ENCODE results near the gene AMBRA1.
A peak's percentile ranks its signal among the peaks of the same experiment; 100 is the strongest.

AMBRA1 gene

DNA sequence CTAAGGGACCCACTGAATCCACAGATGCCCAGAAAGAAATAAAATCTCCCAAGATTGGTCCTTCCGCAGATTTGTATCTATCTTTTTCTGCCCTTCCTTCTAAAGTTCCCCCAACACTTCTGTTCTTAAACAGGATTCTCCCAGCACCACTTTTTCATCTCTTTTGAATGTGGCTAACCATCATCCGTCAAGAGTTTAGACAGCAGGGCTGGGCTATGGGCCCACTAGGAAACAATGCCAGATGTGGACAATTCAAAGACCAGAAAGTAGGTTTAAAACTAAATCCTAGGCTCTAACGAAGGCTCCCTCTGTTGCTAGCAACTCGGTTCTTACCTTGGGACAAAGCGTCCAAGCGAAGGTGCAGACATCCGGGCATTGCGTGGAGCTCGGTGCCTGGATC, 100.0 kb downstream of the AMBRA1 start:
- no peak for TF ChIP-seq ZBTB7A (IDR thresholded peaks at IDR 0.05; ENCODE audit: low read depth)
- TF ChIP-seq, protein P1, sequence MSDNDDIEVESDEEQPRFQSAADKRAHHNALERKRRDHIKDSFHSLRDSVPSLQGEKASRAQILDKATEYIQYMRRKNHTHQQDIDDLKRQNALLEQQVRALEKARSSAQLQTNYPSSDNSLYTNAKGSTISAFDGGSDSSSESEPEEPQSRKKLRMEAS (IDR thresholded peaks at IDR 0.05): no peak
- no peak for TF ChIP-seq CREB1 (IDR thresholded peaks at IDR 0.05; ENCODE audit: low read depth)

DNA sequence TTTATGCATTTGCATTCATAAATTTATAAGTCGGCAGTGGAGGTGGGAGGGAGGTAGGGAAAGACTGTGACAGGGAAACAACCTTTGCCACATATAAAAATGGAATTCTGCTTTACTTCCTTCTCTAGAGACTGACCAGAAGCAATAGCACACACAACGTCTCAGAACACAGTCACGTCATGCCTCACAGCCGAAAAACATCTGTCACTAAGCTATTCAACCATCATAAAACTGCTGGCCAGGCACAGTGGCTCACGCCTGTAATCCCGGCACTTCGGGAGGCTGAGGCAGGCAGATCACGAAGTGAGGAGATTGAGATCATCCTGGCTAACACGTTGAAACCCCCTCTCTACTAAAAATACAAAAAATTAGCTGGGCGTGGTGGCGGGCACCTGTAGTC, 101.3 kb downstream of the AMBRA1 start:
- TF ChIP-seq, protein P2, sequence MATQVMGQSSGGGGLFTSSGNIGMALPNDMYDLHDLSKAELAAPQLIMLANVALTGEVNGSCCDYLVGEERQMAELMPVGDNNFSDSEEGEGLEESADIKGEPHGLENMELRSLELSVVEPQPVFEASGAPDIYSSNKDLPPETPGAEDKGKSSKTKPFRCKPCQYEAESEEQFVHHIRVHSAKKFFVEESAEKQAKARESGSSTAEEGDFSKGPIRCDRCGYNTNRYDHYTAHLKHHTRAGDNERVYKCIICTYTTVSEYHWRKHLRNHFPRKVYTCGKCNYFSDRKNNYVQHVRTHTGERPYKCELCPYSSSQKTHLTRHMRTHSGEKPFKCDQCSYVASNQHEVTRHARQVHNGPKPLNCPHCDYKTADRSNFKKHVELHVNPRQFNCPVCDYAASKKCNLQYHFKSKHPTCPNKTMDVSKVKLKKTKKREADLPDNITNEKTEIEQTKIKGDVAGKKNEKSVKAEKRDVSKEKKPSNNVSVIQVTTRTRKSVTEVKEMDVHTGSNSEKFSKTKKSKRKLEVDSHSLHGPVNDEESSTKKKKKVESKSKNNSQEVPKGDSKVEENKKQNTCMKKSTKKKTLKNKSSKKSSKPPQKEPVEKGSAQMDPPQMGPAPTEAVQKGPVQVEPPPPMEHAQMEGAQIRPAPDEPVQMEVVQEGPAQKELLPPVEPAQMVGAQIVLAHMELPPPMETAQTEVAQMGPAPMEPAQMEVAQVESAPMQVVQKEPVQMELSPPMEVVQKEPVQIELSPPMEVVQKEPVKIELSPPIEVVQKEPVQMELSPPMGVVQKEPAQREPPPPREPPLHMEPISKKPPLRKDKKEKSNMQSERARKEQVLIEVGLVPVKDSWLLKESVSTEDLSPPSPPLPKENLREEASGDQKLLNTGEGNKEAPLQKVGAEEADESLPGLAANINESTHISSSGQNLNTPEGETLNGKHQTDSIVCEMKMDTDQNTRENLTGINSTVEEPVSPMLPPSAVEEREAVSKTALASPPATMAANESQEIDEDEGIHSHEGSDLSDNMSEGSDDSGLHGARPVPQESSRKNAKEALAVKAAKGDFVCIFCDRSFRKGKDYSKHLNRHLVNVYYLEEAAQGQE (IDR thresholded peaks at IDR 0.05; ENCODE audit: low read depth): no peak
- TF ChIP-seq EP300 (IDR thresholded peaks at IDR 0.05; ENCODE audit: borderline replicate concordance) (no peak), TCF12 (IDR thresholded peaks at IDR 0.05; ENCODE audit: low read depth) (no peak), TAF1 (IDR thresholded peaks at IDR 0.05; ENCODE audit: low read depth) (no peak), EGR1 (IDR thresholded peaks at IDR 0.05) (no peak), CEBPB (IDR thresholded peaks at IDR 0.05) (no peak), ZBTB7A (IDR thresholded peaks at IDR 0.05; ENCODE audit: low read depth) (no peak), CREB1 (IDR thresholded peaks at IDR 0.05; ENCODE audit: low read depth) (no peak), RAD21 (IDR thresholded peaks at IDR 0.05; ENCODE audit: low read depth) (no peak), TEAD4 (IDR thresholded peaks at IDR 0.05) (no peak), FOXM1 (IDR thresholded peaks at IDR 0.05; ENCODE audit: borderline replicate concordance, low read depth) (no peak), YY1 (IDR thresholded peaks at IDR 0.05; ENCODE audit: low read depth) (no peak), NFIC (IDR thresholded peaks at IDR 0.05) (no peak)
- TF ChIP-seq, protein P1 (IDR thresholded peaks at IDR 0.05): no peak
- TF ChIP-seq, protein P3, sequence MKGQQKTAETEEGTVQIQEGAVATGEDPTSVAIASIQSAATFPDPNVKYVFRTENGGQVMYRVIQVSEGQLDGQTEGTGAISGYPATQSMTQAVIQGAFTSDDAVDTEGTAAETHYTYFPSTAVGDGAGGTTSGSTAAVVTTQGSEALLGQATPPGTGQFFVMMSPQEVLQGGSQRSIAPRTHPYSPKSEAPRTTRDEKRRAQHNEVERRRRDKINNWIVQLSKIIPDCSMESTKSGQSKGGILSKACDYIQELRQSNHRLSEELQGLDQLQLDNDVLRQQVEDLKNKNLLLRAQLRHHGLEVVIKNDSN (IDR thresholded peaks at IDR 0.05): no peak

DNA sequence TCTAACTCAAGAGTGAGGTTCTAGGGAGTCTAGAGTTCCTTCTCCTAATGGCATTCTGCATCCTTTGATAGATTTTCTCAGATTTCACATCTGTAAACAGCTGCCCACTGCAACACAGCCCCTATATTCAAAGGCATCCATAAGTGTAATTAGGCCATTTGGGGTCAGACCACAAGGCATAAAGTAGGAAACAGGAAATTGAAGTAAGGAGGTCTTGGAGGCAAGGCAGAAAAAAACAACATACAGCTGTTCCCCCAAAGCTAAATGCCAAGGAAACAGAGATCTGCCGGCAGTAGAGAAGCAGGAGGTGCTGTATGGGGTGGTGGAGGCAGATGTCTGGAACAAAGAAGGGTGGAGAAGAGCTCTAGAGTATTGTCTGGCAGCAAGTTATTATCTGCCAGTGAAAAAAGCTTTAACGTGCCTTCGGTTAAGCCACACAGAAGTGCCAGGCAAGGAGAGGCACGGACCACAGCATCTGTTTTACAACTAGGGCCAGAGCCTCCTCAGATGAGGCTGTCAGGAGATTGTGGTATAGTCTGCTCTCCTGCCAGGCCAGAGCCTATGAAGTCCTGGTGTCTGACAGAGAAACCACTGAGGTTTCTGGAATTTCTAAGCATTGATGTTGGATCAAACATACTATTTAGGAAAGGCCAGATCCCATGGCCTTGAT, 102.0 kb downstream of the AMBRA1 start:
- TF ChIP-seq ZBTB7A (IDR thresholded peaks at IDR 0.05; ENCODE audit: low read depth) (no peak), EGR1 (IDR thresholded peaks at IDR 0.05) (no peak), TCF12 (IDR thresholded peaks at IDR 0.05; ENCODE audit: low read depth) (no peak), NFIC (IDR thresholded peaks at IDR 0.05) (no peak), EP300 (IDR thresholded peaks at IDR 0.05; ENCODE audit: borderline replicate concordance) (no peak)
- TF ChIP-seq, protein P3 (IDR thresholded peaks at IDR 0.05): no peak

DNA sequence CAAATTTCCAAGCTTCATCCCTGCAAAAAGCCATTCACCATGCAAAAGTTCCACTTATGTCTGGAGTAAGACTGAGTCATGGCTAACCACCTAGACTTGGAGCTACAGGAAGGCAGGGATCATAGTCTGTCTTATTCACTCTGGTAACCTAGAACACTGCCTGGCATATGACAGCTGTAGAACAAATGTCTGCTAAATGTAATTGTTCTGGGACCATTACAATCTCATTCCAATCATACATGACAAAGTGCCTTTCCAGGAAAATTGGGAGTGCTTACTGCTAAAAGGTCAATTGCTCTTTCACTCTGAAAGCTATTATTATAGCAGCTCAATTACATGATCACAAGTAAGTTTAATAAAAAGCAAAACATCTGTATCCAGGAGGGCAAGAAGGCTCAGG, 103.2 kb downstream of the AMBRA1 start:
- TF ChIP-seq EGR1 (IDR thresholded peaks at IDR 0.05): no peak
- TF ChIP-seq TEAD4 (IDR thresholded peaks at IDR 0.05): no peak
- TF ChIP-seq CEBPB (IDR thresholded peaks at IDR 0.05): no peak
- no peak for TF ChIP-seq EP300 (IDR thresholded peaks at IDR 0.05; ENCODE audit: borderline replicate concordance)
- TF ChIP-seq TCF12 (IDR thresholded peaks at IDR 0.05; ENCODE audit: low read depth): no peak
- TF ChIP-seq, protein P1 (IDR thresholded peaks at IDR 0.05): no peak
- TF ChIP-seq, protein P3 (IDR thresholded peaks at IDR 0.05): no peak
- no peak for TF ChIP-seq RAD21 (IDR thresholded peaks at IDR 0.05; ENCODE audit: low read depth)
- TF ChIP-seq FOXM1 (IDR thresholded peaks at IDR 0.05; ENCODE audit: borderline replicate concordance, low read depth): no peak
- TF ChIP-seq, protein P2 (IDR thresholded peaks at IDR 0.05; ENCODE audit: low read depth): no peak
- TF ChIP-seq TAF1 (IDR thresholded peaks at IDR 0.05; ENCODE audit: low read depth): no peak
- TF ChIP-seq ZBTB7A (IDR thresholded peaks at IDR 0.05; ENCODE audit: low read depth): no peak
- TF ChIP-seq NFIC (IDR thresholded peaks at IDR 0.05): no peak
- TF ChIP-seq CREB1 (IDR thresholded peaks at IDR 0.05; ENCODE audit: low read depth): no peak
- no peak for TF ChIP-seq YY1 (IDR thresholded peaks at IDR 0.05; ENCODE audit: low read depth)

DNA sequence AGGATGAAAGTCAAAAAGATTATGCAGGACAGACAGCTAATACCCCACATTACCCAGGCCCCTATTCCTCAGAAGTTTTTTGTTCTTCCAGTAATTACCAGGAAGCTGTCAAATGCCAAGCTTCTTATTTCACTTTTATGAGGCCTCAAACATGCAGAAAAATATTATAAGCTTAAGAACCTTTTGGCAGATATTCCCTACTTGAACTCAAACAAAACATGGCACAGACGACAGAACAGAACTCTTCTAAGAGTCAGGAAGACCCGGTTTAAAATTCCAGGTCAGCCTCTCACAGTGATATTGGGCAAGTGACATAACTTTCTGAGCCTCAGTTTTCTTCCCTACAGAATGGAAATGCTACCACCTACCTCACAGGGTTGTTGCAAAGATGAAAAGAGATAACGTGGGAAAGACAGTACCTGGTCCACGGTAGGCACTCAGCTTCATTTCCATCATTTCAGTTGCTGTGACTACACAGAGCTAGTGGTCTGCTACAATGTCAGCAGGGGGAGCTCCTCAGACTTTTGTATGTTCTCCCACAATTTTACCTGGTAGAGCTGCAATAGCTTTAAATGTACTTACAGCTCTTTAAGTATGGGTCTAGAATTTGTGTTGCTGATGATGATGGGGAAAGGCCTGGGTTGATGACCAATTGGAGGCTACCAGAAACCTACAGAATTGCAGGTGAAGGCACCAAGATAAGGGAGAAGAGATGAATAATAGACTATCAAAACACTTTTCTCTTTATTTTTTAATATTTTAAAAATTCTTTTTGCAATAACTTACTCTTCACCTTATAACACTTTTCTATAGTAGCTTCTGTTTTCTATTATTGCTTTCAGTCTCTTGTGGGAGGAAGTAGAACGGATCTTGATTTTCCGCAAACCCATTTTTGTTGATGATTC, 103.9 kb downstream of the AMBRA1 start:
- TF ChIP-seq, protein P3 (IDR thresholded peaks at IDR 0.05): no peak
- TF ChIP-seq RAD21 (IDR thresholded peaks at IDR 0.05; ENCODE audit: low read depth) (peak; percentile 48), FOXM1 (IDR thresholded peaks at IDR 0.05; ENCODE audit: borderline replicate concordance, low read depth) (no peak), CREB1 (IDR thresholded peaks at IDR 0.05; ENCODE audit: low read depth) (no peak)

Measured in Ishikawa (cell line).